ENCODE results near the gene ANKRD27.
"Not testable (repeated sequence)": the region's sequence is repeated elsewhere in the genome, so short reads cannot be mapped to it uniquely, and the experiment has no call there.

ANKRD27 gene

DNA sequence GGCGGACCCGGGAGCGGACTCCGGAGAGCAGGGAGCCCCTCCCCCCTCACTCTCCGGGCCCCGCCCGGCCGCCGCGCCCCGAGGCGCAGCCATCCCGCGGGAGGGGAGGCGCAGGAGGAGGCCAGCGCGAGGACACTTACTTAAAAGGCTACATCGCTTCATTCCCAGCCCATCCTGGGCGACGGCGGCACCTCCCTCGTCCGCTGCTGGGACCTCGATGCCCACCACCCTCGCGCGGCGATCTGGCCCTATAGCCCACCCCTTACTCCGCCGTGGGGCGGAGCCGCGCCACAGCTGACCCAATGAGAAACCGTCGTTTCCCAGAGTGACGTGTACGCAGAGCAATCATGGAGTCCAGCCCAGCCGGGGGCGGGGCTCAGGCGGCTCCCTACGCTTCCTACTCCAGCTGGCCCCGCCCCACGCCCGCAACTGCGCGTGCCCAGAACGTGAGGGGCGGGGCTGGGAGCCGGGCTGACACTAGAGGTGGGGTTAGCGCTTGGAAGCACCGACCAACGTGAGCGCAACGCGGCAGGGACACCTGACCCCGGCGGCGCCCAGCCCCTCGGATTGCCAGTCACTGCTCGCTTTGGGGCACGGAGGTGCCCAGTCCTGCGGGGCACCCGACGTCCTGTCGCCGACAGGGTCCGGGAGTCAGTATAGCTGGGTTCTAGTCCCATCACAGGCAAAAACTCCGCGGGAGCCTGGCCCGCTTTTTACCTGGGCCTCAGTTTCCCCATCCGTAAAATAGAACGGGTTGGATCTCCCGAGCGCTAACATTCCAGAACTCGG lies at the start of gene ANKRD27:
TSS of gene ANKRD27 (minus strand) at position 250 of the 789 bp plus-strand sequence. CDS start 16,165 bp downstream, outside the sequence.
- TF ChIP-seq, protein P1, sequence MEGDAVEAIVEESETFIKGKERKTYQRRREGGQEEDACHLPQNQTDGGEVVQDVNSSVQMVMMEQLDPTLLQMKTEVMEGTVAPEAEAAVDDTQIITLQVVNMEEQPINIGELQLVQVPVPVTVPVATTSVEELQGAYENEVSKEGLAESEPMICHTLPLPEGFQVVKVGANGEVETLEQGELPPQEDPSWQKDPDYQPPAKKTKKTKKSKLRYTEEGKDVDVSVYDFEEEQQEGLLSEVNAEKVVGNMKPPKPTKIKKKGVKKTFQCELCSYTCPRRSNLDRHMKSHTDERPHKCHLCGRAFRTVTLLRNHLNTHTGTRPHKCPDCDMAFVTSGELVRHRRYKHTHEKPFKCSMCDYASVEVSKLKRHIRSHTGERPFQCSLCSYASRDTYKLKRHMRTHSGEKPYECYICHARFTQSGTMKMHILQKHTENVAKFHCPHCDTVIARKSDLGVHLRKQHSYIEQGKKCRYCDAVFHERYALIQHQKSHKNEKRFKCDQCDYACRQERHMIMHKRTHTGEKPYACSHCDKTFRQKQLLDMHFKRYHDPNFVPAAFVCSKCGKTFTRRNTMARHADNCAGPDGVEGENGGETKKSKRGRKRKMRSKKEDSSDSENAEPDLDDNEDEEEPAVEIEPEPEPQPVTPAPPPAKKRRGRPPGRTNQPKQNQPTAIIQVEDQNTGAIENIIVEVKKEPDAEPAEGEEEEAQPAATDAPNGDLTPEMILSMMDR (conservative IDR thresholded peaks at IDR 0.05; ENCODE audit: low read length) = no peak
- peak within 1 kb of the TSS; percentile 94 for H3K4me3 ChIP-seq (ENCODE audit: low read length)

DNA sequence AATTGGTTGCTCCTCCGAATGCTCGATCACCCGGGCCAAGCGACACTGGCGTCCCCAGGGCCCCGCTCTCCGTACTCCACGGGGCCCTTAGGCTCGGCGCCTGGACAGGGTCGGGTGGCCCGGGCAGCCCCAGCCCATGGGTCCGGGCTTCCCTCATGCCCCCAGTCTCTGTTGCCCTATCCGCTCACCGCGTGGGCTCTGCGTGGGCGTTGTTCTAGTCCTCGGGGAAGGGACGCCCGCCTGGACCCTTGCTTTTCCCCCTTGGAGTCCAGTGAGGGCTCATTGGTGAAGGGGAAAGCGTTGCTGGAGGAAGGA lies 45.9 kb upstream of the ANKRD27 start:
- no peak for DNase-seq (ENCODE audit: low read depth)
- H3K4me3 ChIP-seq (ENCODE audit: low read length) = no peak overlapping the region
- TF ChIP-seq, protein P1 (conservative IDR thresholded peaks at IDR 0.05; ENCODE audit: low read length) = no peak

More for the DNA sequence above, at the start of gene ANKRD27:
- peak; percentile 95 for DNase-seq (ENCODE audit: low read depth)

DNA sequence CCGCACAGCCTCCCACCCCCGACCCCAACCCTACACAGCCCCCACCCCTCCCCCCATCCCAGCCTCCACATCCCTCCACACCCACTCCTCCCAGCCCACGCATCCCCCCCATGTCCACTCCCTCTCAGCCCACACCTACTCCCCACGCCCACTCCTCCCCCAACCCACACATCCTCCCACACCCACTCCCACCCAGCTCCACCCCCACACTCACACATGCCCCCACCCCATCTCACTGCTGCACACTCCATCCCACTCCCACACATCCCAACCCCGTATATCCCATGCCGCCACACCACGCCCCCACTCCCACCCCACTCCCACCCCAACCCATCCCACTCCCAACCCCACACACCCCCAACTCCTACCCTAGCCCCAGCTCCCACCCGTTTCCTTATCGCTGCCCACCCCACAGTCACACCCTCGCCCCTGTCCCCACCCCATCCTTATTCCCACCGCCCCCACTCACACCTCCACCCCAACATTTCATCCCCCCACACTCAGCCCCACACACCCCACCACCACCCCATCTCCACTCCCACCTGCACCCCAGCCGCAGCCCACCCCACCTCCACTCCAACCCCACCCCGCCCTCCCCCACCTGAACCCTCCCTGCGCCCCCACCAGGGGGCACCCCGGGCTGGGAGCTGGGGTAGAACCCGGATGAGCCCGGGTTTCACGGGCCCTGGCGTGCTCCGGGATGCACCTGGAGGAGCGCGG lies 45.4 kb upstream of the ANKRD27 start:
- no peak for DNase-seq (ENCODE audit: low read depth)
- TF ChIP-seq, protein P1 (conservative IDR thresholded peaks at IDR 0.05; ENCODE audit: low read length) = no peak
- H3K4me3 ChIP-seq (ENCODE audit: low read length) = no peak overlapping the region

DNA sequence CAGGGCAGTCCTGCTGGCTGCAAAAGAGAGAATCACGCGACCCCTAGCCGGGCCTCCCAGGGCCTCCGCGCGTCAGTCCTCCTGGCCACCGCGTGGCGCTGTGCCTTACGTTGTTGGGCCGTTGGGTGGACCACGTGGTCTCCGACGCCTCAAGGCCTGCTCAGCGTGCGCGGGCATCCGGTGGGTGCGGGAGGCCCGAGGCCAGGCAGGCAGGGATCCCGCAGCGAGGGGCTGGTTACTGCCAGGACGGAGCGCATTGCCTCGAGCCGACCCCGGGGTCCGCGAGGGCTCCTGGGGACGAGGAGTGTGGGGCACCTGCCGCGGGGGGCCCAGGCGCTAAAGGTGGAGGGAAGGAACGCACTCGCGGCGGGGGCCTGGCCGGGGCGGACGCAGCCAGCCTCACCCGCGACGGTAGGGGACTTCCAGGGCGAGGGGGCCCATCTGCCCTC lies 44.7 kb upstream of the ANKRD27 start, which contains the start of gene TDRD12:
TSS of gene TDRD12 (plus strand) at position 157 of the 449 bp plus-strand sequence. CDS start 306 bp downstream, outside the sequence.
- TF ChIP-seq, protein P1 (conservative IDR thresholded peaks at IDR 0.05; ENCODE audit: low read length) = no peak
- no peak for DNase-seq (ENCODE audit: low read depth)
- H3K4me3 ChIP-seq (ENCODE audit: low read length) = no peak within 1 kb of the TSS

DNA sequence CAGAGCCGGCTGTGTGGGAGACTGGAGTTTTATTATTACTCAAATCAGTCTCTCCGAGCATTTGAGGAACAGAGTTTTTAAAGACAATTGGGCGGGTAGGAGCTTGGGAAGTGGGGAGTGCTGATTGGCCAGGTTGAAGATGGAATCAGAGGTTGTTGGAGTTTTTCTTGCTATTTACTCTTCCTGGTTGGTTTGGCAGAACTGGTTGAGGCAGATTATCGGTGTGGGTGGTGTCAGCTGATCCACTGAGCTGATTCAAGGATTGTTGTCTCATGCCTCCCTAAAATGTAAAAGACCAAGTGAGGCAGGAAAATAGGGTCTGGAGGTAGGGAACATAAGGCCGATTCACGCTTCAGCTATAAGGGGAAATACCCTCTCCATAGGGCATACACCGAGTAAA lies 43.3 kb upstream of the ANKRD27 start:
- TF ChIP-seq, protein P1 (conservative IDR thresholded peaks at IDR 0.05; ENCODE audit: low read length) = no peak
- no peak overlapping the region for H3K4me3 ChIP-seq (ENCODE audit: low read length)
- DNase-seq (ENCODE audit: low read depth) = no peak

DNA sequence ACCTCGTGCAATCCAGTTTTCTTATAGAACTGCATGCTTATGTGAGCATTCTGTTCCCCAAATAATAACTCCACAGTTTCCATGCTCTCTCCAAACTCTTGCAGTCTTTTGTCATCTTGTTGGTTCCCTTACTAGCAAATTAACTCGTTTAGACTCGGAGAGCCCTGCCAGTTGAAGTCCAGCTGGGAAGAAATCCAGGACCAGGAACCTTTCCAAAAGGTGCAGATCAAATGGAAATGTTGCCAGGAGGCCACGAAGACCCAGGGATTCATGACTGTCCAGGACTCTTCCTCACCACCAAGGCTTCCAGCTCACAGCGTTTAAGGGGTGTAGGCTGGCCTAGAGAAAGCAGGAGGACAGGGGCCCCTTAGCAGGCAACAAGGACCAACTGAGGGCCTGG lies 42.5 kb upstream of the ANKRD27 start:
- H3K4me3 ChIP-seq (ENCODE audit: low read length) = no peak overlapping the region
- TF ChIP-seq, protein P1 (conservative IDR thresholded peaks at IDR 0.05; ENCODE audit: low read length) = no peak
- no peak for DNase-seq (ENCODE audit: low read depth)

DNA sequence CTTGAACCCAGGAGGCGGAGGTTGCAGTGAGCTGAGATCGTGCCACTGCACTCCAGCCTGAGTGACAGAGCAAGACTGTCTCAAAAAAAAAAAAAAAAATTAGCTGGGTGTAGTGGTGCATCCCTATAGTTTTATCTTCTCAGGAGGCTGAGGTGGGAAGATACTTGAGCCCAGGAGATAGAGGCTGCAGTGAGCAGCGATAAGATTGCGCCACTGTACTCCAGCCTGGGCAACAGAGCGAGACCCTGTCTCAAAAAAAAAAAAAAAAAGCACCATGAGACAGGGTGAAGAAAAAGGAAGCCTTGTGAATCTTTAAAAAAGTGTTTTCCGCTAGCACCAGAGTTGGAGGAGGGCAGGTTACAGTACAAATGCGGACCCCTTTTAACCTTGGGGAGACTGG lies 41.2 kb upstream of the ANKRD27 start:
- H3K4me3 ChIP-seq (ENCODE audit: low read length); DNase-seq (ENCODE audit: low read depth): not testable (repeated sequence)

All from AG10803 (cell line).